WTC11 (cell line): ENCODE results near the gene TAL1. TPM values are rescaled to one million over a fixed set of nuclear protein-coding genes. Genes with fewer than 3 reads are reported as not detected.

Experiments used
- ATAC-seq: fragments of 200-7000 bp; cut with Tn5 transposase; 2 replicates; pipeline ENCODE4 v1.10.0; 2021; ENCODE audit warnings: mild to moderate bottlenecking, moderate library complexity
- CTCF ChIA-PET: fragments of 300-600 bp; sonication (Branson Sonifier 250); formaldehyde crosslinking; loops from one replicate; lab custom pipeline; 2021; ENCODE audit warnings: antibody characterized with exemption; lab: Charles Lee
- POLR2A ChIA-PET: fragments of 350-600 bp; sonication (Branson Sonifier 250); formaldehyde crosslinking; loops from one replicate; lab custom pipeline; 2021; ENCODE audit warnings: antibody characterized with exemption; lab: Charles Lee
- DNase-seq: peaks from one replicate; pipeline ENCODE4 v3.0.0; 2021; ENCODE audit warnings: low spot score
- H3K27ac Mint-ChIP-seq: 2 replicates; pipeline ENCODE4 v1.8.0; 2021; ENCODE audit warnings: mixed read lengths
- H3K27me3 Mint-ChIP-seq: 2 replicates; pipeline ENCODE4 v1.8.0; 2021; ENCODE audit warnings: low read depth, mild to moderate bottlenecking, moderate library complexity, mixed read lengths
- H3K36me3 Mint-ChIP-seq: 2 replicates; pipeline ENCODE4 v1.8.0; 2021; ENCODE audit warnings: mixed read lengths
- H3K4me1 Mint-ChIP-seq: 2 replicates; pipeline ENCODE4 v1.8.0; 2022; ENCODE audit warnings: mixed read lengths
- H3K4me3 Mint-ChIP-seq: 2 replicates; pipeline ENCODE4 v1.8.0; 2021; ENCODE audit warnings: mild to moderate bottlenecking, moderate library complexity, mixed read lengths
- H3K9me3 Mint-ChIP-seq: 2 replicates; pipeline ENCODE4 v1.8.0; 2021; ENCODE audit warnings: mixed read lengths
- CBFB ChIP-seq: sonication (generic); formaldehyde crosslinking; IDR thresholded peaks from 2 replicates; pipeline ENCODE4 v1.8.1; 2022; ENCODE audit warnings: mild to moderate bottlenecking, low read depth, missing genetic modification reagents
- ELF4 ChIP-seq: sonication (generic); formaldehyde crosslinking; IDR thresholded peaks from 2 replicates; pipeline ENCODE4 v1.8.1; 2022; ENCODE audit warnings: low read depth, mild to moderate bottlenecking, moderate library complexity, missing genetic modification reagents
- ETV6 ChIP-seq: sonication (generic); formaldehyde crosslinking; IDR thresholded peaks from 2 replicates; pipeline ENCODE4 v1.8.1; 2022; ENCODE audit warnings: mild to moderate bottlenecking, missing genetic modification reagents
- FOXK1 ChIP-seq: sonication (generic); formaldehyde crosslinking; IDR thresholded peaks from 2 replicates; pipeline ENCODE4 v1.8.0; 2022; ENCODE audit warnings: mild to moderate bottlenecking, moderate library complexity, missing genetic modification reagents
- JUN ChIP-seq: sonication (generic); formaldehyde crosslinking; IDR thresholded peaks from 2 replicates; pipeline ENCODE4 v1.8.0; 2023; ENCODE audit warnings: mild to moderate bottlenecking, missing genetic modification reagents
- KAT7 ChIP-seq: sonication (generic); formaldehyde crosslinking; IDR thresholded peaks from 2 replicates; pipeline ENCODE4 v1.8.1; 2023; ENCODE audit warnings: missing genetic modification reagents, mild to moderate bottlenecking, borderline replicate concordance
- NFATC4 ChIP-seq: fragments of 250-450 bp; sonication (Bioruptor Pico); IDR thresholded peaks from 2 replicates; pipeline ENCODE4 v1.9.0; 2021; ENCODE audit warnings: mild to moderate bottlenecking
- NFE2L1 ChIP-seq: sonication (generic); formaldehyde crosslinking; IDR thresholded peaks from 2 replicates; pipeline ENCODE4 v1.8.1; 2023; ENCODE audit warnings: missing genetic modification reagents
- NFYB ChIP-seq: sonication (generic); formaldehyde crosslinking; conservative IDR thresholded peaks from 2 replicates; pipeline ENCODE4 v1.8.0; 2022; ENCODE audit warnings: low read depth, missing genetic modification reagents
- NR1H2 ChIP-seq: sonication (generic); formaldehyde crosslinking; IDR thresholded peaks from 2 replicates; pipeline ENCODE4 v1.9.0; 2021; ENCODE audit warnings: mild to moderate bottlenecking, moderate library complexity, missing genetic modification reagents
- NR2C2 ChIP-seq: sonication (generic); formaldehyde crosslinking; IDR thresholded peaks from 2 replicates; pipeline ENCODE4 v1.8.0; 2022; ENCODE audit warnings: mild to moderate bottlenecking, missing genetic modification reagents
- RELA ChIP-seq: sonication (generic); formaldehyde crosslinking; IDR thresholded peaks from 2 replicates; pipeline ENCODE4 v1.8.1; 2022; ENCODE audit warnings: missing genetic modification reagents, mild to moderate bottlenecking, borderline replicate concordance
- RORB ChIP-seq: fragments of 250-450 bp; sonication (Bioruptor Pico); IDR thresholded peaks from 2 replicates; pipeline ENCODE4 v1.9.0; 2021; ENCODE audit warnings: mild to moderate bottlenecking
- SMAD3 ChIP-seq: sonication (generic); formaldehyde crosslinking; IDR thresholded peaks from 2 replicates; pipeline ENCODE4 v1.8.0; 2022; ENCODE audit warnings: missing genetic modification reagents, mild to moderate bottlenecking, borderline replicate concordance
- SP1 ChIP-seq: sonication (generic); formaldehyde crosslinking; conservative IDR thresholded peaks from 2 replicates; pipeline ENCODE4 v1.8.1; 2022; ENCODE audit warnings: missing genetic modification reagents
- TCF7 ChIP-seq: sonication (generic); formaldehyde crosslinking; IDR thresholded peaks from 2 replicates; pipeline ENCODE4 v1.8.0; 2022; ENCODE audit warnings: mild to moderate bottlenecking, low read depth, missing genetic modification reagents, moderate library complexity
- TEAD1 ChIP-seq: sonication (generic); formaldehyde crosslinking; IDR thresholded peaks from 2 replicates; pipeline ENCODE4 v1.8.0; 2022; ENCODE audit warnings: mild to moderate bottlenecking, missing genetic modification reagents
- TP53 ChIP-seq: sonication (generic); formaldehyde crosslinking; IDR thresholded peaks from 2 replicates; pipeline ENCODE4 v1.8.1; 2023; ENCODE audit warnings: mild to moderate bottlenecking, missing genetic modification reagents
- ZNF263 ChIP-seq: sonication (generic); formaldehyde crosslinking; IDR thresholded peaks from 2 replicates; pipeline ENCODE4 v1.8.1; 2022; ENCODE audit warnings: low read depth, mild to moderate bottlenecking, moderate library complexity, missing genetic modification reagents
- ZNF512 ChIP-seq: sonication (generic); formaldehyde crosslinking; IDR thresholded peaks from 2 replicates; pipeline ENCODE4 v1.8.1; 2022; ENCODE audit warnings: missing genetic modification reagents, borderline replicate concordance
- total RNA-seq: library from RNA; stranded (reverse); gene quantifications from 3 replicates; pipeline ENCODE4 v1.2.3, GENCODE V29; 2021
- TF ChIP-seq, protein P1 (sequence below): fragments of 250-450 bp; sonication (Bioruptor Pico); IDR thresholded peaks from 2 replicates; pipeline ENCODE4 v1.9.0; 2021; ENCODE audit warnings: mild to moderate bottlenecking
- TF ChIP-seq, protein P2 (sequence below): sonication (generic); formaldehyde crosslinking; IDR thresholded peaks from 2 replicates; pipeline ENCODE4 v1.8.0; 2022; ENCODE audit warnings: mild to moderate bottlenecking, missing genetic modification reagents

TAL1 gene
- total RNA-seq, 1 experiment from 2014 or later: 0.63 TPM

DNA sequence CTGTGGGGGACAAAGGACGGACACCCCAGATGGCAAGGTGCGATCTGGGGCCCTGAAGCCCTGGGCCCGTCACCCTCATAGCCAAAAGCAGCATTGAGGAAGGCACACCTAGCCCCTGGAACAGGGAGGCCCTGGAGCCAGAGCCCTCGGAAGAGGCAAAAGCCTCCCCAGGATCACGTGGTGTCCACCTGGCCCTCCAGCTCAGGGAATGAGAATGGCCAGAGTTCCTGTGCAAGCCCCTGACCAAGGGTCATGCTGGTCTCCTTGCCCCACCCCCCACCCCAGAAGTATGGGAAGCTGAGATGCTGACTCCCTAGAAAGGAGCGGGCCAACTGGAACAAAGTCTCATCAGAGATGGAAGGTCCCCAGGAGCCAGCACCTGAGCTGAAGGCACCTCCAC is 41.2 kb downstream of the TAL1 start:
- peaks cover 40% of the 10 kb centered on the region for H3K27me3 Mint-ChIP-seq
- peaks cover 37% of the 10 kb centered on the region for H3K4me1 Mint-ChIP-seq
- CTCF ChIA-PET: interaction anchor here (0.9 to 7.3 kb wide), 4 partner anchors 11 to 565 kb away, joined by 3 to 152 read pairs (median 10); no protein-coding TSS in a partner anchor
- H3K4me3 Mint-ChIP-seq: no peak overlapping the region
- POLR2A ChIA-PET: interaction anchor here (1.3 kb wide), 1 partner anchor 12 kb away, joined by 3 read pairs; no protein-coding TSS in a partner anchor
- H3K9me3 Mint-ChIP-seq: no peaks in the 10 kb centered on the region
- ATAC-seq (no peak), DNase-seq (no peak)
- TF ChIP-seq ELF4 (CRISPR knock-in tag) (no peak), NFATC4 (no peak), TP53 (CRISPR knock-in tag) (no peak), RELA (CRISPR knock-in tag) (no peak), NFYB (CRISPR knock-in tag) (no peak), JUN (CRISPR knock-in tag) (no peak), FOXK1 (no peak), RORB (no peak), NR2C2 (CRISPR knock-in tag) (no peak), SMAD3 (CRISPR knock-in tag) (no peak)
- TF ChIP-seq, protein P1, sequence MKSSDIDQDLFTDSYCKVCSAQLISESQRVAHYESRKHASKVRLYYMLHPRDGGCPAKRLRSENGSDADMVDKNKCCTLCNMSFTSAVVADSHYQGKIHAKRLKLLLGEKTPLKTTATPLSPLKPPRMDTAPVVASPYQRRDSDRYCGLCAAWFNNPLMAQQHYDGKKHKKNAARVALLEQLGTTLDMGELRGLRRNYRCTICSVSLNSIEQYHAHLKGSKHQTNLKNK (CRISPR knock-in tag): no peak
- no peak overlapping the region for H3K27ac Mint-ChIP-seq
- no peaks in the 10 kb centered on the region for H3K36me3 Mint-ChIP-seq

DNA sequence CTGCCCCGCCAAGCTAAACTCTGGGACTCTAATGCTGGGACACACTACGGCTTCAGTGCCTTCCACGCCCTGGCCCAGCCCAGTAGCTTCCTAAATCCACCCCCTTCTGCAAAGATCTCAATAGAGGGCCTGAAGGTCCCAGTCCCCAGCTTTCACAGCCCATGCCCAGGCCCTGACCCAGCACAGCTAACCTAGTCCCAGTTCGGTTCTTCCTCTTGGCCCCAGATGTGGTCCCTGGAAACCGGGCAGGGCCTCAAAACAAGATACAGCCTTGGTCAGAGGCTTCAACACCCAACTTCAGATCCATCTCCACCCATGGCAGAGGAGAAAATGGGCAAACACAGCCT is 41.5 kb downstream of the TAL1 start:
- ChIA-PET CTCF (interaction anchor here (0.9 to 7.3 kb wide), 6 partner anchors 10 to 565 kb away, joined by 3 to 152 read pairs (median 3); no protein-coding TSS in a partner anchor), POLR2A (interaction anchor here (1.3 kb wide), 1 partner anchor 11 kb away, joined by 3 read pairs; no protein-coding TSS in a partner anchor)
- no peak for TF ChIP-seq NFATC4
- no peak for TF ChIP-seq RORB
- TF ChIP-seq NFE2L1 (CRISPR knock-in tag): no peak
- no peak for TF ChIP-seq NR2C2 (CRISPR knock-in tag)
- no peak for TF ChIP-seq NR1H2 (CRISPR knock-in tag)
- no peak for TF ChIP-seq TCF7 (CRISPR knock-in tag)
- TF ChIP-seq KAT7 (CRISPR knock-in tag): no peak
- TF ChIP-seq SP1: no peak
- no peak for TF ChIP-seq TEAD1 (CRISPR knock-in tag)
- no peak for TF ChIP-seq ETV6
- no peak for TF ChIP-seq CBFB (CRISPR knock-in tag)
- TF ChIP-seq, protein P2, sequence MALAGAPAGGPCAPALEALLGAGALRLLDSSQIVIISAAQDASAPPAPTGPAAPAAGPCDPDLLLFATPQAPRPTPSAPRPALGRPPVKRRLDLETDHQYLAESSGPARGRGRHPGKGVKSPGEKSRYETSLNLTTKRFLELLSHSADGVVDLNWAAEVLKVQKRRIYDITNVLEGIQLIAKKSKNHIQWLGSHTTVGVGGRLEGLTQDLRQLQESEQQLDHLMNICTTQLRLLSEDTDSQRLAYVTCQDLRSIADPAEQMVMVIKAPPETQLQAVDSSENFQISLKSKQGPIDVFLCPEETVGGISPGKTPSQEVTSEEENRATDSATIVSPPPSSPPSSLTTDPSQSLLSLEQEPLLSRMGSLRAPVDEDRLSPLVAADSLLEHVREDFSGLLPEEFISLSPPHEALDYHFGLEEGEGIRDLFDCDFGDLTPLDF (CRISPR knock-in tag): no peak
- no peak for TF ChIP-seq ZNF512 (CRISPR knock-in tag)
- no peak for TF ChIP-seq ZNF263
- ATAC-seq (no peak), DNase-seq (no peak)
- Mint-ChIP-seq H3K4me1 (peaks cover 37% of the 10 kb centered on the region), H3K4me3 (no peak overlapping the region), H3K27me3 (peaks cover 42% of the 10 kb centered on the region), H3K36me3 (no peaks in the 10 kb centered on the region), H3K27ac (no peak overlapping the region), H3K9me3 (no peaks in the 10 kb centered on the region)
